Measurements from ENCODE around the gene METTL9. TPM values are rescaled to one million over a fixed set of nuclear protein-coding genes. Genes with fewer than 3 reads are reported as not detected.

The METTL9 gene
- total and polyA plus RNA-seq, 7 experiments from 2014 or later = 68.4 to 128 (median 87.9) TPM

DNA sequence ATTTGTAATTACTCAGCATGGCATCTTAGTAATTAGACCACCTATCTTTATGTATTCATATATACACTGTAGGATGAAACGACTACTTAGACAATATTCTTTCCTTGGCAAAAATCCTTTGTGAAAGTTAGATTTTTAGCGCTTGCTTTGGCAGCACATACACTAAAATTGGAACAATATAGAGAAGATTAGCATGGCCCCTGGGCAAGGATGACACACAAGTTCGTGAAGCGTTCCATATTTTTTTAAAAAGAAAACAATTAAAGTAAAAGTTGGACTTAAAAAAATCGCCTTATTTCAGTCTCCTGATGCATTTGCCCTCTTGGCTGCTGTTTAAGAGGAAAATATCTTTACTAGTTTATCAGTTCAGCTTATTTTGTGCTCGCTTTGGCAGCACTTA is 42.5 kb downstream of the METTL9 start:
- intact Hi-C loops (cut with micrococcal nuclease) = loop anchor here (2.0 to 10.0 kb wide), 4 partner anchors 15 to 1420 kb away; no protein-coding TSS in a partner anchor
- no peak overlapping the region for H3K4me3 Mint-ChIP-seq
- peaks cover 0 to 4% (median 0%) of the 10 kb centered on the region in 5 donors for H3K36me3 Mint-ChIP-seq
- no peaks in the 10 kb centered on the region for H3K27me3 Mint-ChIP-seq
- Histone ChIP-seq H3K4me1 (ENCODE audit: control insufficient read depth in 2 of 2, insufficient read depth in 2 of 2, low read length in 2 of 2) (peaks cover 36 to 52% of the 10 kb centered on the region in 2 donors), H3K36me3 (ENCODE audit: control insufficient read depth in 2 of 3, insufficient read depth in 3 of 3, low read length in 3 of 3) (no peaks in the 10 kb centered on the region), H3K9me3 (ENCODE audit: control insufficient read depth in 2 of 3, low read length in 3 of 3) (no peaks in the 10 kb centered on the region), H3K27me3 (ENCODE audit: control insufficient read depth in 2 of 2, insufficient read depth in 2 of 2, low read length in 2 of 2) (no peaks in the 10 kb centered on the region), H3K4me3 (ENCODE audit: low read length) (no peak overlapping the region), H3K27ac (ENCODE audit: low read depth, low read length) (no peak overlapping the region)
- DNase-seq (no peak), ATAC-seq (no peak)
- no peak overlapping the region for H3K27ac Mint-ChIP-seq
- no peaks in the 10 kb centered on the region for H3K9me3 Mint-ChIP-seq
- POLR2A ChIA-PET = interaction anchor here (0.6 to 4.8 kb wide), 5 partner anchors 20 to 1223 kb away, joined by 3 to 26 read pairs (median 5); no protein-coding TSS in a partner anchor
- CTCF ChIA-PET = interaction anchor here (0.8 to 8.0 kb wide), 6 partner anchors 14 to 67 kb away, joined by 3 to 83 read pairs (median 5); no protein-coding TSS in a partner anchor
- H3K4me1 Mint-ChIP-seq = peaks cover 23 to 58% (median 52%) of the 10 kb centered on the region in 7 donors

DNA sequence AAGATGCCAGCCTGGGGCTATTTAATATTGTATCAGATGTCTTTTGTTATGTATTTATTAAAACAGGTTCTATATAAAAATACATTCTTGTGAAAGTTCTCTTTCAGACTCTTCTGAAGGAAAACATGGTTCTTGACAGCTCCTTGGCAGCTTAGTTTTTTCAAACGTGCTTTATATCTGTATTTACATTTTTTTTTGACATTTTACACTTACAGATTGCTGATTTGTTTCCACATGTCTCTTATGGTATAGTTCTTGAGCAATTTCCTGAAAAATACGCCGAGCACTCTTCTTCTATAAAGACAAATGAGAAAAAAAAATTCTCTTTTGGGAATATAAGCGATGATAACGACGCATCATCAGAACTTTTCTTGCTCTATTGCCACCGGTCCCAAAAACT is 43.5 kb downstream of the METTL9 start:
- Histone ChIP-seq H3K4me3 (ENCODE audit: low read length) (no peak overlapping the region), H3K27me3 (ENCODE audit: control insufficient read depth in 2 of 2, insufficient read depth in 2 of 2, low read length in 2 of 2) (no peaks in the 10 kb centered on the region), H3K27ac (ENCODE audit: low read depth, low read length) (no peak overlapping the region), H3K9me3 (ENCODE audit: control insufficient read depth in 2 of 3, low read length in 3 of 3) (no peaks in the 10 kb centered on the region), H3K4me1 (ENCODE audit: control insufficient read depth in 2 of 2, insufficient read depth in 2 of 2, low read length in 2 of 2) (peaks cover 46 to 61% of the 10 kb centered on the region in 2 donors), H3K36me3 (ENCODE audit: control insufficient read depth in 2 of 3, insufficient read depth in 3 of 3, low read length in 3 of 3) (no peaks in the 10 kb centered on the region)
- Mint-ChIP-seq H3K4me3 (no peak overlapping the region), H3K4me1 (peaks cover 32 to 62% (median 58%) of the 10 kb centered on the region in 7 donors), H3K9me3 (no peaks in the 10 kb centered on the region), H3K27ac (no peak overlapping the region), H3K36me3 (peaks cover 0 to 7% (median 0%) of the 10 kb centered on the region in 5 donors), H3K27me3 (no peaks in the 10 kb centered on the region)
- DNase-seq = no peak
- ATAC-seq = no peak
- ChIA-PET CTCF (interaction anchor here (0.6 to 8.0 kb wide), 9 partner anchors 14 to 1421 kb away, joined by 3 to 83 read pairs (median 4); no protein-coding TSS in a partner anchor), POLR2A (interaction anchor here (1.4 to 4.8 kb wide), 2 partner anchors 45 to 53 kb away, joined by 3 to 26 read pairs; no protein-coding TSS in a partner anchor)
- intact Hi-C loops (cut with micrococcal nuclease) = loop anchor here (5.0 to 10.0 kb wide), 3 partner anchors 64 to 1419 kb away; no protein-coding TSS in a partner anchor

DNA sequence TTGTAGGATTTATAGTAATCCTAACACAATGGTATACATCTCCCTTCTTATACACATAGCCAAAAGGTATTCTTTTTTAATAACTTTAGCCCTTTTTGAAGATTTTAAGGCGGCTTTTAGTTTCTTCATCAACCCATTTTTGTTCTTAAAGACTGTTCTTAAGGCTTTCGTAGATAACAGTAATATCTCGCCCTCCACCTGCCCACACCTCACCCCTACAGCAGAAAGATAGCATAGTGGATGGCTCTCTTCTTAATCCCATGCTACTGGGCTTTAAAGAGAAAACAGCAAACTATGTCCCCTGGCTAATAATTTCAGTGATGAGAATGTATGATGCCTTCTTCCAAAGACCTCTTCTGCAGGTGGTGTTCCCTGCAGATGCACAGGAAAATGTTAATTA is 44.4 kb downstream of the METTL9 start:
- H3K27me3 Mint-ChIP-seq = no peaks in the 10 kb centered on the region
- H3K36me3 ChIP-seq (ENCODE audit: control insufficient read depth in 2 of 3, insufficient read depth in 3 of 3, low read length in 3 of 3) = no peaks in the 10 kb centered on the region
- CTCF ChIA-PET = interaction anchor here (1.0 to 8.0 kb wide), 4 partner anchors 13 to 65 kb away, joined by 3 to 83 read pairs (median 35); no protein-coding TSS in a partner anchor

DNA sequence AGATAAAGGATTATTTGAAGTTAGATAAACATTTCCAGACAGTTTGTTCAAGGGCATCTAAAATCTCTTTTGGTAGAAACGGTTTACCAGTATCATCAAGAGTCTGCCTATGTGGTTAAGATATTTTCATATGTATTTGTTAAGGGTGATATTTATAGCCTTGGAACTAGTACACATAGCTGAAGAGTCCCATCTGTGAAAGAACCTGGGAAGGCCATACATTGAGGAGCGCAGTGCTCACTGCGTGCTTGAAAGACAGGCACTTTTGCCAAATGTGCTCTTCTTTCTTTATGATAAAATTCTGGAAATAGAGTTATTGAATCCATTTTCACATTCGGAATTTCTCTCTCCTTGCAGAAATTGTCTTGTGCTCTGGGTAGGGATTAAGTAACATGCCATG is 45.3 kb downstream of the METTL9 start:
- Histone ChIP-seq H3K27ac (ENCODE audit: low read depth, low read length) (peak overlapping the region; percentile 77), H3K9me3 (ENCODE audit: control insufficient read depth in 2 of 3, low read length in 3 of 3) (no peaks in the 10 kb centered on the region), H3K36me3 (ENCODE audit: control insufficient read depth in 2 of 3, insufficient read depth in 3 of 3, low read length in 3 of 3) (no peaks in the 10 kb centered on the region), H3K27me3 (ENCODE audit: control insufficient read depth in 2 of 2, insufficient read depth in 2 of 2, low read length in 2 of 2) (no peaks in the 10 kb centered on the region), H3K4me1 (ENCODE audit: control insufficient read depth in 2 of 2, insufficient read depth in 2 of 2, low read length in 2 of 2) (peaks cover 42 to 57% of the 10 kb centered on the region in 2 donors), H3K4me3 (ENCODE audit: low read length) (peak overlapping the region; percentile 57)
- H3K36me3 Mint-ChIP-seq = peaks cover 0 to 5% (median 0%) of the 10 kb centered on the region in 5 donors
- ATAC-seq (no peak), DNase-seq (no peak)
- CTCF ChIA-PET = interaction anchor here (3.5 to 8.0 kb wide), 3 partner anchors 12 to 64 kb away, joined by 19 to 83 read pairs (median 51); no protein-coding TSS in a partner anchor
- intact Hi-C loops (cut with micrococcal nuclease) = loop anchor here (1.0 to 10.0 kb wide), 9 partner anchors 13 to 1504 kb away; partner anchors contain the start of genes METTL9 (in 2 of the 2), THUMPD1 (in 1 of the 2), UQCRC2 (in 1 of the 2) and USP31 (in 1 of the 2)
- H3K9me3 Mint-ChIP-seq = no peaks in the 10 kb centered on the region
- peak overlapping the region; percentile 66 to 90 (median 81) for H3K4me3 Mint-ChIP-seq
- POLR2A ChIA-PET = interaction anchor here (1.0 to 4.8 kb wide), 2 partner anchors 23 to 47 kb away, joined by 3 to 26 read pairs; no protein-coding TSS in a partner anchor
- no peaks in the 10 kb centered on the region for H3K27me3 Mint-ChIP-seq
- H3K27ac Mint-ChIP-seq = peak overlapping the region; percentile 91 to 97 (median 95)
- peaks cover 30 to 62% (median 54%) of the 10 kb centered on the region in 7 donors for H3K4me1 Mint-ChIP-seq

More for the DNA sequence above, 44.4 kb downstream of the METTL9 start:
- intact Hi-C loops (cut with micrococcal nuclease) = loop anchor here (2.0 to 10.0 kb wide), 6 partner anchors 17 to 1505 kb away; partner anchors contain the start of genes THUMPD1 (in 1 of the 2) and USP31 (in 1 of the 2)
- Mint-ChIP-seq H3K36me3 (peaks cover 0 to 5% (median 0%) of the 10 kb centered on the region in 5 donors), H3K9me3 (no peaks in the 10 kb centered on the region), H3K4me3 (peak overlapping the region in 6 of 10 donors; percentile 6 to 86 (median 30)), H3K27ac (peak overlapping the region in 8 of 9 donors; percentile 36 to 95 (median 92)), H3K4me1 (peaks cover 29 to 63% (median 59%) of the 10 kb centered on the region in 7 donors)
- Histone ChIP-seq H3K4me3 (ENCODE audit: low read length) (no peak overlapping the region), H3K4me1 (ENCODE audit: control insufficient read depth in 2 of 2, insufficient read depth in 2 of 2, low read length in 2 of 2) (peaks cover 47 to 61% of the 10 kb centered on the region in 2 donors), H3K27ac (ENCODE audit: low read depth, low read length) (no peak overlapping the region), H3K27me3 (ENCODE audit: control insufficient read depth in 2 of 2, insufficient read depth in 2 of 2, low read length in 2 of 2) (no peaks in the 10 kb centered on the region), H3K9me3 (ENCODE audit: control insufficient read depth in 2 of 3, low read length in 3 of 3) (no peaks in the 10 kb centered on the region)
- POLR2A ChIA-PET = interaction anchor here (4.8 kb wide), 1 partner anchor 46 kb away, joined by 26 read pairs; no protein-coding TSS in a partner anchor
- DNase-seq (no peak), ATAC-seq (no peak)

DNA sequence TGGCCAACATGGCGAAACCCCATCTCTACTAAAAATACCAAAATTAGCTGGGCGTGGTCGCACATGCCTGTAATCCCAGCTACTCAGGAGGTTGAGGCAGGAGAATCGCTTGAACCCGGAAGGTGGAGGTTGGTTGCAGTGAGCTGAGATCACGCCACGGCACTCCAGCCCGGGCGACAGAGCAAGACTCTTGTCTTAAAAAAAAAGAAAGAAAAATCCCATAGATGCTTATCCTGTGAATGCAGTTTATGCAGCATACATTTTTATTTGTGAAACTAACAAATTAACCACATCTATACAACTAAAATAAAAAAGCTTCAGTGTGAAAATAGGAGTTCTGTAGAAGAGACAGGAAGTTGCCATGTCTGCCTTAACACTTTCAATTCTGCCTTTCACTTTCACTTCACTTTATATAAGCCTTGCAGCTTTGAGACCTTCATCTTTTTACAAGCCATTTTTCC is 45.9 kb downstream of the METTL9 start:
- H3K9me3 Mint-ChIP-seq = no peaks in the 10 kb centered on the region
- Histone ChIP-seq H3K36me3 (ENCODE audit: control insufficient read depth in 2 of 3, insufficient read depth in 3 of 3, low read length in 3 of 3) (no peaks in the 10 kb centered on the region), H3K4me1 (ENCODE audit: control insufficient read depth in 2 of 2, insufficient read depth in 2 of 2, low read length in 2 of 2) (peaks cover 41 to 53% of the 10 kb centered on the region in 2 donors), H3K4me3 (ENCODE audit: low read length) (peak overlapping the region; percentile 57), H3K27me3 (ENCODE audit: control insufficient read depth in 2 of 2, insufficient read depth in 2 of 2, low read length in 2 of 2) (no peaks in the 10 kb centered on the region), H3K9me3 (ENCODE audit: control insufficient read depth in 2 of 3, low read length in 3 of 3) (no peaks in the 10 kb centered on the region), H3K27ac (ENCODE audit: low read depth, low read length) (peak overlapping the region; percentile 77)
- intact Hi-C loops (cut with micrococcal nuclease) = loop anchor here (1.0 to 10.0 kb wide), 7 partner anchors 12 to 1504 kb away; partner anchors contain the start of genes METTL9 (in 2 of the 2), THUMPD1 (in 1 of the 2), UQCRC2 (in 1 of the 2) and USP31 (in 1 of the 2)
- H3K4me1 Mint-ChIP-seq = peaks cover 30 to 62% (median 54%) of the 10 kb centered on the region in 7 donors
- H3K36me3 Mint-ChIP-seq = peaks cover 0 to 5% (median 0%) of the 10 kb centered on the region in 5 donors
- ATAC-seq (peak; percentile 64), DNase-seq (peak in 7 of 9 donors; percentile 54 to 78 (median 71))
- peak overlapping the region; percentile 91 to 97 (median 95) for H3K27ac Mint-ChIP-seq
- H3K4me3 Mint-ChIP-seq = peak overlapping the region; percentile 66 to 90 (median 81)
- POLR2A ChIA-PET = interaction anchor here (0.6 to 3.6 kb wide), 12 partner anchors 12 to 547 kb away, joined by 3 to 35 read pairs (median 4); partner anchors contain the start of gene METTL9
- CTCF ChIA-PET = interaction anchor here (0.6 to 6.2 kb wide), 7 partner anchors 11 to 63 kb away, joined by 3 to 51 read pairs (median 4); no protein-coding TSS in a partner anchor
- H3K27me3 Mint-ChIP-seq = no peaks in the 10 kb centered on the region

DNA sequence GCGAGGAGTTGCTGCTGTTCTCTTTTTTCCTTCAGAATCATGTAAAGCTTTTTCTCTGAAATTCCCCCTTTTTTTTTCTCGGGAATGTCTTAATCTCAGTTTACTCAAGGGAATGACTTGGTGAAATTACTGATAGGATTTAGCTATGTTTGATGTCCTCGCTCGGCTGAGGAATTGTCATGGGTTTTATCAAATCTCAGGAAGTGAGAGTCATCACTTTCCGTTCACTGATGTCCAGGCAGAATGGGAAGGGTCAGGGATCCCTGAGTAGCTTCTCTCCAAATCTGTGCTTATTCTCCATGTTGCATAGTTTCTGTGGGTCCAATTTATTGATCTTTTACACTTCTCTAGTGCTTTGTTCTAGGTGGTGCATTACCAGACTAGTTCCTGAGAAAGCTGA is 46.7 kb downstream of the METTL9 start:
- H3K27ac ChIP-seq (ENCODE audit: low read depth, low read length) = peak overlapping the region; percentile 77
- no peaks in the 10 kb centered on the region for H3K36me3 ChIP-seq (ENCODE audit: control insufficient read depth in 2 of 3, insufficient read depth in 3 of 3, low read length in 3 of 3)
- no peak for DNase-seq
- intact Hi-C loops (cut with micrococcal nuclease) = loop anchor here (2.0 to 10.0 kb wide), 2 partner anchors 121 to 545 kb away; no protein-coding TSS in a partner anchor
- Mint-ChIP-seq H3K27me3 (no peaks in the 10 kb centered on the region), H3K9me3 (no peaks in the 10 kb centered on the region), H3K27ac (peak overlapping the region; percentile 91 to 97 (median 95)), H3K4me3 (peak overlapping the region; percentile 37 to 90 (median 81)), H3K4me1 (peaks cover 26 to 62% (median 50%) of the 10 kb centered on the region in 7 donors), H3K36me3 (peaks cover 0 to 3% (median 0%) of the 10 kb centered on the region in 5 donors)
- no peaks in the 10 kb centered on the region for H3K9me3 ChIP-seq (ENCODE audit: control insufficient read depth in 2 of 3, low read length in 3 of 3)
- peak overlapping the region; percentile 57 for H3K4me3 ChIP-seq (ENCODE audit: low read length)
- H3K27me3 ChIP-seq (ENCODE audit: control insufficient read depth in 2 of 2, insufficient read depth in 2 of 2, low read length in 2 of 2) = no peaks in the 10 kb centered on the region
- peaks cover 43 to 50% of the 10 kb centered on the region in 2 donors for H3K4me1 ChIP-seq (ENCODE audit: control insufficient read depth in 2 of 2, insufficient read depth in 2 of 2, low read length in 2 of 2)
- CTCF ChIA-PET = interaction anchor here (1.1 to 6.2 kb wide), 5 partner anchors 10 to 62 kb away, joined by 3 to 51 read pairs (median 4); no protein-coding TSS in a partner anchor
- POLR2A ChIA-PET = interaction anchor here (0.7 to 3.6 kb wide), 7 partner anchors 16 to 62 kb away, joined by 3 to 35 read pairs (median 5); partner anchors contain the start of gene METTL9
- no peak for ATAC-seq
